Gastrocnemius medialis (tissue), 4 donors: Measurements from ENCODE around the gene MOGAT2.

Experiments used
- CTCF ChIP-seq, 5 experiments: fragments of 450-650 bp in 3 of 5; fragments of 200-600 bp in 2 of 5; sonication (generic) in 2 of 5; IDR thresholded peaks in 4 of 5; conservative IDR thresholded peaks in 1 of 5; 1 replicate in 4 of 5; 2 replicates in 1 of 5; pipeline ENCODE4 v1.5.1; 2016 to 2019; ENCODE audit warnings: antibody characterized with exemption in 5 of 5, mild to moderate bottlenecking in 3 of 5, moderate library complexity in 3 of 5
- POLR2A ChIP-seq, 2 donors: fragments of 450-650 bp; IDR thresholded peaks; one replicate each; pipeline ENCODE4 v1.6.1; 2017; ENCODE audit warnings: antibody characterized with exemption in 2 of 2, mild to moderate bottlenecking in 2 of 2, moderate library complexity in 2 of 2

GRCh38 chr11:75771646-75772410, 54.2 kb downstream of the MOGAT2 start:
- no peak for TF ChIP-seq POLR2A (IDR thresholded peaks at IDR 0.05)
- no peak for TF ChIP-seq CTCF (IDR thresholded peaks at IDR 0.05 in 4 of 5, conservative IDR thresholded peaks at IDR 0.05 in 1 of 5)
